Heart left ventricle (tissue), 16 donors: Measurements from ENCODE around the gene GOPC. TPM values are rescaled to one million over a fixed set of nuclear protein-coding genes. Genes with fewer than 3 reads are reported as not detected.

ENCODE experiments used
- ATAC-seq, 4 donors: fragments of 200-7000 bp; cut with Tn5 transposase; one replicate each; pipeline ENCODE4 v1.9.1; 2020 to 2022; ENCODE audit warnings: moderate library complexity in 4 of 4, mild to moderate bottlenecking in 3 of 4, moderate number of reproducible peaks in 1 of 4
- DNase-seq, 5 donors: peaks; one replicate each; pipeline ENCODE4 v3.0.0-alpha.2; 2020
- H3K27ac ChIP-seq, 12 donors: fragments of 200-600 bp; sonication (generic) in 4 of 12; one replicate each; pipeline versions ENCODE4 v1.5.0 to v1.8.0; 2016 to 2022; ENCODE audit warnings: mild to moderate bottlenecking in 2 of 12
- H3K27me3 ChIP-seq, 9 donors: fragments of 200-600 bp; sonication (generic) in 2 of 9; one replicate each; pipeline versions ENCODE4 v1.5.1 to v1.8.0; 2016 to 2022; ENCODE audit warnings: mild to moderate bottlenecking in 3 of 9
- H3K36me3 ChIP-seq, 9 donors: fragments of 200-600 bp; sonication (generic) in 2 of 9; one replicate each; pipeline versions ENCODE4 v1.5.0 to v1.8.0; 2018 to 2022; ENCODE audit warnings: mild to moderate bottlenecking in 2 of 9
- H3K4me1 ChIP-seq, 12 donors: fragments of 200-600 bp; sonication (generic) in 4 of 12; one replicate each; pipeline versions ENCODE4 v1.5.0 to v1.8.0; 2016 to 2022; ENCODE audit warnings: mild to moderate bottlenecking in 3 of 12
- H3K4me3 ChIP-seq, 12 donors: fragments of 200-600 bp; sonication (generic) in 4 of 12; one replicate each; pipeline versions ENCODE4 v1.5.0 to v1.8.0; 2017 to 2022; ENCODE audit warnings: mild to moderate bottlenecking in 9 of 12, moderate library complexity in 4 of 12
- H3K9me3 ChIP-seq, 12 donors: fragments of 200-600 bp; sonication (generic) in 4 of 12; one replicate each; pipeline versions ENCODE4 v1.5.0 to v1.8.0; 2016 to 2022; ENCODE audit warnings: mild to moderate bottlenecking in 1 of 12
- POLR2A ChIP-seq, 2 donors: fragments of 450-650 bp; IDR thresholded peaks; one replicate each; pipeline ENCODE4 v1.6.1; 2017; ENCODE audit warnings: antibody characterized with exemption in 2 of 2, mild to moderate bottlenecking in 2 of 2, moderate library complexity in 2 of 2
- WGBS, 4 donors: extraction: QIAGEN DNeasy Blood & Tissue Kit in 2 of 4; methylation state at CpG; one replicate each; pipeline versions ENCODE4 v1.1.5 to v1.1.7; 2013 to 2018; 5-methylcytosine and 5-hydroxymethylcytosine counted together
- intact Hi-C, 10 donors: fragments of 100-400 bp; cut with DNase I; formaldehyde crosslinking; loops; one replicate each; pipeline versions ENCODE4 v1.11.1 to v1.14.2; 2022
- polyA plus RNA-seq, 2 donors: library from polyadenylated mRNA; stranded (reverse); fragments of 200-250 nt; gene quantifications; one replicate each; pipeline ENCODE4 v1.2.3, GENCODE V29; 2013
- total RNA-seq, 9 donors: library from RNA; depleted of rRNA in 2 of 9; stranded (reverse); fragments of >200 nt in 2 of 9; fragmentation: NEBNext Ultra II Directional in 3 of 9; extraction: Animal tissue kit (Norgen Biotek cat#: 25700) in 3 of 9; gene quantifications; one replicate each; pipeline versions ENCODE4 v1.1.0 to v1.2.4, GENCODE V29; 2016 to 2023
- TF ChIP-seq, protein P1 (sequence below), 12 donors: fragments of 200-600 bp; sonication (generic) in 4 of 12; IDR thresholded peaks; one replicate each; pipeline versions ENCODE4 v1.5.0 to v1.8.0; 2018 to 2022; ENCODE audit warnings: antibody characterized with exemption in 12 of 12, mild to moderate bottlenecking in 5 of 12
- donor health status: ischemic (EF 13 %, LVEDD 7.1; RV severe dilation, severe dysfunction).
- donor health status: healthy with polysubstance abuse.
- donor health status: DM: no; HTN: yes; CAD: no.
- donor health status: DM: no; HTN: no; CAD: no.
- donor health status: ischemic (EF 25% LVEDD 6.9; RV normal size, moderate dysfunction).
- donor health status: ischemic (EF 25% LVEDD 5.7; RV mildly dilated, moderate dysfunction).
- donor health status: healthy.
- donor health status: DM: yes; HTN: yes; CAD: no.
- donor health status: ischemic (EF 35%, LVEDD 5.7; RV mildly dilated, moderate dysfunction).
- donor health status: nonischemic (EF 11% LVEDD 7.7; RV severe dilation, severe dysfunction).
- donor health status: DM: yes; HTN: yes; CAD: no.
- donor health status: PGD.
- donor health status: ischemic (EF 29% LVEDD 5.4; RV normal size, mild dysfunction).
- donor health status: nonischemic (EF 23%, LVEDD 6.1; RV moderate dilation, normal function).

Gene GOPC
- total and polyA plus RNA-seq, 11 donors = 13.5 to 29.9 (median 21.2) TPM

GRCh38 chr6:117538615-117539014, 63.7 kb downstream of the GOPC start:
- no peaks in the 10 kb centered on the region for H3K27me3 ChIP-seq
- no peaks in the 10 kb centered on the region for H3K9me3 ChIP-seq
- ATAC-seq (no peak), DNase-seq (no peak)
- WGBS, 4 donors = 89 to 95% (median 95%) methylated on average over 9 of the region's 9 CpGs
- peaks cover 0 to 57% (median 27%) of the 10 kb centered on the region in 9 donors for H3K36me3 ChIP-seq
- intact Hi-C loops = no loop called here
- no peak for TF ChIP-seq POLR2A (IDR thresholded peaks at IDR 0.05)
- TF ChIP-seq, protein P1, sequence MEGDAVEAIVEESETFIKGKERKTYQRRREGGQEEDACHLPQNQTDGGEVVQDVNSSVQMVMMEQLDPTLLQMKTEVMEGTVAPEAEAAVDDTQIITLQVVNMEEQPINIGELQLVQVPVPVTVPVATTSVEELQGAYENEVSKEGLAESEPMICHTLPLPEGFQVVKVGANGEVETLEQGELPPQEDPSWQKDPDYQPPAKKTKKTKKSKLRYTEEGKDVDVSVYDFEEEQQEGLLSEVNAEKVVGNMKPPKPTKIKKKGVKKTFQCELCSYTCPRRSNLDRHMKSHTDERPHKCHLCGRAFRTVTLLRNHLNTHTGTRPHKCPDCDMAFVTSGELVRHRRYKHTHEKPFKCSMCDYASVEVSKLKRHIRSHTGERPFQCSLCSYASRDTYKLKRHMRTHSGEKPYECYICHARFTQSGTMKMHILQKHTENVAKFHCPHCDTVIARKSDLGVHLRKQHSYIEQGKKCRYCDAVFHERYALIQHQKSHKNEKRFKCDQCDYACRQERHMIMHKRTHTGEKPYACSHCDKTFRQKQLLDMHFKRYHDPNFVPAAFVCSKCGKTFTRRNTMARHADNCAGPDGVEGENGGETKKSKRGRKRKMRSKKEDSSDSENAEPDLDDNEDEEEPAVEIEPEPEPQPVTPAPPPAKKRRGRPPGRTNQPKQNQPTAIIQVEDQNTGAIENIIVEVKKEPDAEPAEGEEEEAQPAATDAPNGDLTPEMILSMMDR (IDR thresholded peaks at IDR 0.05) = no peak
- H3K27ac ChIP-seq = no peak overlapping the region
- peaks cover 0 to 11% (median 0%) of the 10 kb centered on the region in 12 donors for H3K4me1 ChIP-seq
- H3K4me3 ChIP-seq = no peak overlapping the region

DNA sequence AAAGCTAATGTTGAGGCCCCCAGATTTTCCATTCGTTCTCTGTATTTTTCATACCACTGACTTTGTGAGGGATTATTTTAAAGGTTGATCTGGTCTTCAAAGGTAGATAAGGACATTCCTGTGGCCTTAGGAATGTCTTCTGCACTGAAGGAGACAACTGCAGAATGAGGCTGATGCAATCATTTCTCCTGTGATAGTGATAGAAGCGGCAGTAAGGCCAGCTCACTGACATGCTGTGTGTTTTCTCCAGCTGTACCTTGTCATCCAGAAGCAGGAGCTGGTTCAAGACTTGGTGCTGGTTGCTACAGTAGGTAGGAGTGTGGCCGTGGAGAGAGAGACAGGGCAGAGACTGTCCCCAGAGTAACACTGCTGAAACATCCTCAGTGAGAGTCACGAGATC, 66.0 kb downstream of the GOPC start:
- Histone ChIP-seq H3K4me1 (peaks cover 0 to 11% (median 0%) of the 10 kb centered on the region in 12 donors), H3K27me3 (no peaks in the 10 kb centered on the region), H3K36me3 (peaks cover 0 to 34% (median 17%) of the 10 kb centered on the region in 9 donors), H3K4me3 (no peak overlapping the region), H3K27ac (no peak overlapping the region), H3K9me3 (no peaks in the 10 kb centered on the region)
- 82 to 86% (median 83%) methylated on average over 4 of the region's 4 CpGs for whole genome bisulfite sequencing, 4 donors
- intact Hi-C loops = no loop called here
- TF ChIP-seq, protein P1 (IDR thresholded peaks at IDR 0.05) = no peak
- no peak for DNase-seq
- no peak for ATAC-seq

DNA sequence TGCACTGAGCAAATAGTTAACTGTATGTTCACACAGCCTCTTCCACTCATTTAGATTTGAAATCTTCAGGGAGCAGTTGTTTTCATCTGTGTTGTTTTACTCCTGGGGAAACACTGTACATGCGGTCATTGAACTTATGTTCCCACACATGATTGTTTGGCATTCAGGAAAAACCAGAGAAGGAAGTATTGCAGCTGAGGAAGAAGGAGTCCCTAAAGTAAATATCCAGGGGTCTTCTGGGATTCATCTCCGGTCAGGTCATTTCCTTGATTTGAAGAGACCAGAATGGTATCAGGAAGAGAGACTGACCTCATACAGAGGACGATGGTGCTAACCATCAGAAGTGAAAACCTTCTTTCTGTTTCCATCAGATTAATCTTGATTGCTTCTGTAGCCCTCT, 67.3 kb downstream of the GOPC start:
- Histone ChIP-seq H3K4me3 (no peak overlapping the region), H3K27me3 (no peaks in the 10 kb centered on the region), H3K36me3 (peaks cover 0 to 20% (median 10%) of the 10 kb centered on the region in 9 donors), H3K9me3 (no peaks in the 10 kb centered on the region), H3K4me1 (peaks cover 0 to 11% (median 2%) of the 10 kb centered on the region in 12 donors), H3K27ac (peak overlapping the region in 9 of 12 donors; percentile 8 to 61 (median 51))
- no peak for TF ChIP-seq POLR2A (IDR thresholded peaks at IDR 0.05)
- intact Hi-C loops = no loop called here
- ATAC-seq (peak in 3 of 4 donors; percentile 41 to 83 (median 50)), DNase-seq (no peak)
- WGBS, 4 donors = 31 to 46% (median 40%) methylated on average over 3 of the region's 3 CpGs

GRCh38 chr6:117533775-117534174, 68.5 kb downstream of the GOPC start:
- intact Hi-C loops = no loop called here
- Histone ChIP-seq H3K27ac (no peak overlapping the region), H3K9me3 (no peaks in the 10 kb centered on the region), H3K36me3 (peaks cover 0 to 9% (median 3%) of the 10 kb centered on the region in 9 donors), H3K27me3 (no peaks in the 10 kb centered on the region), H3K4me3 (no peak overlapping the region), H3K4me1 (peaks cover 0 to 11% (median 2%) of the 10 kb centered on the region in 12 donors)
- no peak for ATAC-seq
- no peak for DNase-seq
- 84 to 93% (median 91%) methylated on average over 4 of the region's 4 CpGs for WGBS, 4 donors
- TF ChIP-seq POLR2A (IDR thresholded peaks at IDR 0.05) = no peak
- TF ChIP-seq, protein P1 (IDR thresholded peaks at IDR 0.05) = no peak
